HG03571 (cell line): Measurements from ENCODE around the gene TRAF4.
A peak's percentile ranks its signal among the peaks of the same experiment; 100 is the strongest.
"Not testable (repeated sequence)": the region's sequence is repeated elsewhere in the genome, so short reads cannot be mapped to it uniquely, and the experiment has no call there.

Experiments used
- ATAC-seq: cut with Tn5 transposase; IDR thresholded peaks from one replicate; pipeline ENCODE4 v1.9.1; 2021; ENCODE audit not compliant: unreplicated experiment

The TRAF4 gene

DNA sequence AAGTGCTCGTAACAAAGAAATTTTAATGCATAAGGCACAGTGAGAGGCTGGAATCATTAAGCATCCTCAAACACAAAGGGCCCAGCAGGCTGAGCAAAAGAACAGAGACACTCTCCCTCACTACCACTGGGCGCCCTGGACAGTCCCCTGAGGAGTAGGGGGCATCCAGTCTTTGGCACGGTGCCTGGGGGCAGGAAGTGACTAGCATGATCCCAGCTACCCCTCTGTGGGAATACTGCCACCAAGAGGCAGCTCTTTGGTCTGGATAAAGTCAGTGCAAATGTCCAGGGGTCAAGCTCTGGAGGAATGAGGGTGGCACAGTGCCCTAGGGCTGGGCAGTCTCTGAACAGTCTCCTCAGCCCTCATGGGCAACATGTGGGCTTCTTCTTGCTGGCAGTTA, 29.5 kb upstream of the TRAF4 start:
- no peak for ATAC-seq

DNA sequence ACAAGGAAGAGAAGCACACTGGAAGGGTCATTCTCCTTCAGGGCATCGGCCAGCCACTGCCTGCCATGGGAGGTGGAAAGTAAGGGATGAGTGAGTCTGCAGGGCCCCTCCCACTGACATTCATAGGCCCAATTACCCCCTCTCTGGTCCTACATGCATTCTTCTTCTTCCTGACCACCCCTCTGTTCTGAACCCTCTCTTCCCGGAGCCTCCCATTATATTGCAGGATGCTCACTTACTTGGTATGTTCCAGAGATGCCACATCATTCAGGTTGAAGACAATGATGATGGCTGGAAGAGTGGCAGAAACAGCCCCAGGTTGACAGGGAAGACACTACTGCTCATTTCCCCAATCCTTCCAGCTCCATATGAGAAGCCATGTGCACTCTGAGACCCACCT, 28.6 kb upstream of the TRAF4 start:
- ATAC-seq: no peak

DNA sequence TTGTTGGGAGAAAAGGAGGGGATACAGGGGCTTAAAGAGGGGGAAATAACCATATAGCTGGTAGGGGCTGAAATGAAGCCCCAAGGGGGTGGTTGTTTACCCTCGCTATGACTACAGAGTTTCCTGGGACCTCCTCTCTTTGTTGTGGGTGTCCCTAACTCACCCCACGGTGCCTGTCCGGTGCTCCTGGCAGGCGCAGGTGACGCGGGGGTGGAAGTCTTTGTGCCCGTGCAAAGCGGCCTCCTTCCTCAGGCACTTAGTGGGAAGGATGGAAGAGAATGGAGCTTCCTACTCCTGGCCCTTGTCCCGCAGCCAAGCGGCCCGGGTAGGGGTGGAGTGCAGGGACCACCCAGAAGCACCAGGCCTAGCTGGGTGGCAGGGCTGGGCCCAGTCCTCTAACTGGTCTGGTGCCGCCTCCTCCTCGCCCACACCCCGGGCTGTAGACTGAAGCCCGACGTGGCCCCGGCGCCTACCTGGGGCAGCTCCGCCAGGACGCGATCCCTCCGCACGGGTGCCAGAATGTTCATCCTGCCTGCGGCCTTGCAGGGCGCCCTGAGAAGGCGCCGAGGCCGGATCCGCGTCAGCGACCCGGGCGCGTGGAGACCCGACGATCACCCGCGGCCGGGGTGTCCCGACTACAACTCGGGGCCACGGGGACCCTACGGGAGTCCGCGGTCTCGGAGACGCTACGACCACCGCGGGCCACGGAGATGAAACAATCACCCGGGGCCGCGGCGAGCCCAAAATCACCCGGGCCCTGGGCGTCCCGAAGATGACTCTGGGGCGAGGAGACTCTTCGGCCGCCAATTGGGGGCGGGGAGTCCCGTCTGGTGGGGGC, 26.9 kb upstream of the TRAF4 start:
- ATAC-seq: no peak

DNA sequence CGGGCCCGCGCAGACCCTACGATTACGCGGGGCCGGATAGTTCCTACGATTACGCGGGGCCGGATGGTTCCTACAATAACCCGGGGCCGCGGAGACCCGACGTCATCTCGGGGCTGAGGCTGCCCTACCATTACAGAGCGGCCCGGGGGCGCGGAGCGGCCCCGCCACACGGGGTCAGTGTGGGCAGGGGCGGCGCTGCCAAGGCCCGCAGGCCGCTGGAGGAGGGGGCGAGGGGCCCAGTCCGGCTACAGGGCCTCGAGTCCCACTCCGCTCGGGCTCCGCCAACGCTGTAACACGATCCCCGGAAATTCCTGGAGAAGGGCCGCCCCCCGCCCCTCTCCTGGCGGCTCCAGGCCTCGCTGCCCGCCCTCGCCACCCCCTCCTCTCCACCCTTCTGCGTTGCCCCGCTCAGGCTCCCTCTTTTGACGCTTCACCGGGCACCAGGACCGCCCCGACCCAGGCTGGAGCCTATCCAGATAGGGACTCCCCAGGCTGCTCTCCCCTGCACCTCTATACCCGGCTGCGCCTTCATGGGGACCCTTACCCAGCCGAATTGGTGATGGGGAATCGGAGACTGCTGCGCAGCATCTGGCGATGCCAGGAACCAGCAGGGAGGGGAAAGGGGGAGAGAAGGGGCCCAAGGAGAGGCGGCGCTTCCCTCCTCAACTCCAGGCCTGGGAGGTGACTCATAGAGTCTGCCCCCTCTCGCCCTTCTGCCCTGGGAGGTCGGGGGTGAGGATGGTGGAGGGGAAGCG, 26.1 kb upstream of the TRAF4 start, which contains the start of gene RAB34:
RAB34 (minus strand) TSS at position 291 of the 755 bp plus-strand sequence. CDS start 602 bp downstream, outside the sequence.
- no peak for ATAC-seq

DNA sequence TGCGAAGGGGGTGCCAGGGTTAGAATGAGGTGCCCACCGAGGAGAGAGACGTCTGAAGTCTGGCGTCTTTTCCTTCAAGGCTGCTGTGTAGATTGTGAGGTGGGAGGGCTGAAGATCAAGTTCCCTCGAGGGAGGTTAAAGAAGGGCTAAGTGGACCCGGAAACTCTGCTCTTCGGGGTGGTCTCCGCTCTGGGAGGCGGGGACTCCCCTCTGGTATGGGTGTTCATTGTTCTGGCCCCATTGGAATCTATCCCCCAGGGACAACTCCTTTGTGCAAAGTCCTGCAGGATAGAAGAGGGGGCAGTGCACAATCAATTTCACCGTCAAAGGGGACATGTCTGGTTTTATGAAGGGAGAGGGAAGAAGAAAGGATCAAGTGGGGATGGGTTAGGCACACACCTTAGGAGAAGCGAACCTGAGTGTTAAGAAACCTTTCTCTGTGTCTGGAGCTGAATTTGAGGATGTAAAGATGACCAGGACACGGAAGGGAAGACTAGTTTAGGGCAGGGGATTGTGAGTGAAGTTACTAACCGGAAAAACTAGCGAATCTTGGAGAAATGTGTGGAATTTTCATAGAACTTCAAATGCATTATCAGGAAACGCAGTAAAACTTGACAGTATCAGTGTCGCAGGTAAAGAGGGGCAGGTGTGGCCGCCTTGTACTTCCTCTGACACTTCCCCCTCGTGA, 25.3 kb upstream of the TRAF4 start:
- ATAC-seq: no peak

DNA sequence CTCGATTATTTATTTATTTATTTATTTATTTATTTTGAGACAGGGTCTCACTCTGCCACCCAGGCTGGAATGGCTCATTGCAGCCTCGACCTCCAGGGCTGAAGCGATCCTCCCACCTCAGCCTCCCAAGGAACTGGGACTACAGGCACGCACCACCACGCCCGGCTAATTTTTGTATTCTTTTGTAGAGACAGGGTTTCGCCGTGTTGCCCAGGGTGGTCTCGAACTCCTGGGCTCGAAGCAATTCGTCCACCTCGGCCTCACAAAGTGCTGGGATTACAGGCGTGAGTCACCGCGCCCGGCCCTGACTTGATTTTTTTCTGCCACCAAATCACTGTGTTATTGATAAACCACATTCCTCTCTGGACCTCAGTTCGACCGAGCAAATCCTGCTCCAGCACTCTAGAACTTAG, 24.8 kb upstream of the TRAF4 start:
- no peak for ATAC-seq

DNA sequence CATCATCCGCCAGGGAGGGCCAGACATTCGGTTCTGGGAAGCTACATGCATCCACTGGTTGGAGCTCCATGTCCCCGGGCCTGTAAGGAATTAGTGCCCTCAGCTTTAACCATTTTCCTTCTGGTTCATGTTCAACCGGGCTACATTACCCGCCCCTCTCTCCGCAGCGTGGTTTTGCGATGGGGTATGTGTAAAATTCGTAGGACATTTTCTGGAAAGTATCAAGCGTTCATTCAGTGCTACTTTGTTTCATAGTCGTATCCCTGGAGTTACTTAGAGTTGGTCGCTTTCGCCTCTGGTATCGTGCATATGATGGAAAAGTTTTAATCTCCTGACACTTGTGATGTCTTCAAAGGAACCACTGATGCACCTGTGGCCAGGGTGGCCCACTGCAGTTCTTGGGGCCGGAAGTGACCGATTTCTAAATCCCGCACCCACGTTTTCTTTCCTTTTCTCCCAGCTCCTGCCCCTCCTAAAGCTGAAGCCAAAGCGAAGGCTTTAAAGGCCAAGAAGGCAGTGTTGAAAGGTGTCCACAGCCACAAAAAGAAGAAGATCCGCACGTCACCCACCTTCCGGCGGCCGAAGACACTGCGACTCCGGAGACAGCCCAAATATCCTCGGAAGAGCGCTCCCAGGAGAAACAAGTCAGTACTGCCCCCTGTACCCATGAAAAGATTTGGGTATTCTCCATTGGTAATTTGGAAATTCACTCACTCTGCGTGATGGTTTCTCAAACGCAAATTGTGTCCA, 23.4 kb upstream of the TRAF4 start:
- ATAC-seq: no peak

DNA sequence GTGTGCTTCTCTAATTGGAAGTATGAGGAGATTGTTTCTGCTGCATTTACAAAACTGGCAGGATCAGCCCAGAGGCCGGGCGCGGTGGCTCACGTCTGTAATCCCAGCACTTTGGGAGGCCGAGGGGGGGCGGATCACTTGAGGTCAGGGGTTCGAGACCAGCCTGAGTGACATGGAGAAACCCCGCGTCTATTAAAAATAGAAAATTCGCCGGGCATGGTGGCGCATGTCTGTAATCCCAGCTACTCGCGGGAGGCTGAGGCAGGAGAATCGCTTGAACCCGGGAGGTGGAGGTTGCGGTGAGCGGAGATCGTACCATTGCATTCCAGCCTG, 22.8 kb upstream of the TRAF4 start:
- ATAC-seq: not testable (repeated sequence)

DNA sequence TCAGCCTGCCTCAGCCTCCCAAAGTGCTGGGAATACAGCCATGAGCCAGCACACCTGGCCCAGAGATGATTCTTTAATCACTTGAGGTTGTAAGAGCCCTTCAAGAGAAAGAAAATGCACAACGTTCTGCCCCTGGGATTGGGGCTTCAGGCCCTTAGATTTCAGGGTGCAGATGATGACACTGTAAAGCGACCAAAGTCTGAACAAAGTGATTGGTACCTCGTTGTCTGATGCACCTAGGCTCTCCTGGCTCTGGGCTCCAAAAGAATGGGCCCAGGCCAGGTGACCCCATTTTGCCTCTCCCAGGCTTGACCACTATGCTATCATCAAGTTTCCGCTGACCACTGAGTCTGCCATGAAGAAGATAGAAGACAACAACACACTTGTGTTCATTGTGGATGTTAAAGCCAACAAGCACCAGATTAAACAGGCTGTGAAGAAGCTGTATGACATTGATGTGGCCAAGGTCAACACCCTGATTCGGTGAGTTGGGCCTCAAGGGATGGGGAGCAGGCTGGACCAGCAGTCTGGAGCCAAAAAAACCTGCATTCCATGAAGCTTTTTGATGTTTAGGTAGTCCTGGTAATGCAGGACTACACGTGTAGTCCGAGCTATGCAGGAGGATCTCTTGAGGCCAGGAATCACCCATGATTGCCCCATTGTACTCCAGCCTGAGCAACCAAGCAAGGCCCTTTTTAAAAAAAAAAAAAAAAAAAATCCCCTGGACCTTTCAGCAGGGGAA, 21.2 kb upstream of the TRAF4 start:
- ATAC-seq: no peak

DNA sequence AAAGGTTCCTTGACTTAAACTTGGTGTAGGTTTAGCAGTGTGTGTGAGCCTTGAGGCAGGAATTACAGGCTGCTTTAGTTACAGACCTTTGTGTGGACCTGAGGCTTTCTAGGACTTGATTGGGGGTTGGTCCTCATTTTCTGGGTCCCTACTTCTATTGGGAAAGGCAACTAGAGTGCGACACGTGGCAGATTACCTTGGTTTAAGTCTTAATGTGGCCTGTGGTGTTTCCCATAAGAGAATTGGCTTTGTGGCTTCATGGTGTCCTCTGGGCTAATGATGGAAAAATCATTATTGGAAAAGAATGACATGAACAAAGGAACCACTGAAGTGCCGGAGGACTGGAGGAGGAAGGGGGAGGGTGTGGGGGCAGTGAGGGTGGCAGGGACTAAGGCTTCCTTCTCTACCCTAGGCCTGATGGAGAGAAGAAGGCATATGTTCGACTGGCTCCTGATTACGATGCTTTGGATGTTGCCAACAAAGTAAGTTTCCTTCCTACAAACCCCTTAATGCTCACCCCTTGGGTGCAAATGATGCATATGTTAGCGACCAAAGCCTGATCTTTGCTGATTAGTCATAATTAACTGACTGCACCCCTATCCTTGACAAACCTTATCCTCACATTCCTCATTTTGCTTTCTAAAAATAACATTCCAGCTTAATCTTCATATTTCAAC, 20.5 kb upstream of the TRAF4 start:
- no peak for ATAC-seq

DNA sequence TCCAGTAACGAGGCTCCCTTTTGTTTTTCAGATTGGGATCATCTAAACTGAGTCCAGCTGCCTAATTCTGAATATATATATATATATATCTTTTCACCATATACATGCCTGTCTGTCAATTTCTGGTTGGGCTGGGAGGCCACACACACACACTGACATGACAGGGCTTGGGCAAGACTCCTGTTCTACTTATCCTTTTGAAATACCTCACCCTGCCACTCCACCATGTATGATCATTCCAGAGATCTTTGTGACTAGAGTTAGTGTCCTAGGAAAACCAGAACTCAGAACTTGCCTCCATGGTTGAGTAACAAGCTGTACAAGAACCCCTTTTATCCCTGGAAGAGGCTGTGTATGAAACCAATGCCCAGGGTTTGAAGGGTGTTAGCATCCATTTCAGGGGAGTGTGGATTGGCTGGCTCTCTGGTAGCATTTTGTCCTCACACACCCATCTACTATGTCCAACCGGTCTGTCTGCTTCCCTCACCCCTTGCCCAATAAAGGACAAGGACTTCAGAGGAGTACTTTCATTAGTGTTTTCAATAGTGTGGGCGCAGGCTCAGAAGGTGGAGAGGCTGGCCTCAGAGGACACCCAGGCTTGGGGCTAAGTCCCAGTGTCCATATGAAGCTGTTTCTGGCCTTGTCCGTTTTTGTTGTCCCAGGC, 19.8 kb upstream of the TRAF4 start:
- not testable (repeated sequence) for ATAC-seq

DNA sequence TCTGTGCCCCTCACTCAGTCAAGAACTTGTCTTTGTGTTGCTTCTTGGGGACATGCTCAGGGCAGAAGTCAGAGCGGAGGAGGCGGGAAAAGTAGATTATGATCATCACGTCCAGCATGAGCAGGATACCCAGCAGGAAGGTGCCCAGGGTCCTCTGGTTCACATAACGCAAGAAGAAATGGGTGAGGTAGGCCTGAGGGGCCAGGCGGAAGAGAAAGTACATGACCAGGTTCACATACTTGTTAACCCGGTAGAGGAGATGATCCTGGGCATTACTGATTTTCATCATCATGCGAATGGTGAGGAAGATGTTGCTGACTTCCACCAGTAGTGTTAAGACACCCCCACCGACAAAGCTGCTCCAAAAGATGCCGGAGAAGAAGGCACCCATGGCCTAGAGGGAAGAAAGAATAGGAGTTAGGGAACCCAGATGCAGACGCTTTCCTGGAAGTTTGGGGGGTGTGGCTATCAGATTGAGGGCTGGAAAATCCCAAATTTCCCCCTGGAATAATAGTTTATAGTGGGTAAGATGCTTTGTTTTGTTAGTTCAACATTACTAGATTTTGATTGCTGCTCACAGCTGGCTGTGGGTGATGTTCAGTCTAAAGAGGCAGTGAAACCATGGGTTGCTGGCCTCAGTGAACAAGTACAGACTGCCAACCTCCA, 19.2 kb upstream of the TRAF4 start:
- no peak for ATAC-seq

DNA sequence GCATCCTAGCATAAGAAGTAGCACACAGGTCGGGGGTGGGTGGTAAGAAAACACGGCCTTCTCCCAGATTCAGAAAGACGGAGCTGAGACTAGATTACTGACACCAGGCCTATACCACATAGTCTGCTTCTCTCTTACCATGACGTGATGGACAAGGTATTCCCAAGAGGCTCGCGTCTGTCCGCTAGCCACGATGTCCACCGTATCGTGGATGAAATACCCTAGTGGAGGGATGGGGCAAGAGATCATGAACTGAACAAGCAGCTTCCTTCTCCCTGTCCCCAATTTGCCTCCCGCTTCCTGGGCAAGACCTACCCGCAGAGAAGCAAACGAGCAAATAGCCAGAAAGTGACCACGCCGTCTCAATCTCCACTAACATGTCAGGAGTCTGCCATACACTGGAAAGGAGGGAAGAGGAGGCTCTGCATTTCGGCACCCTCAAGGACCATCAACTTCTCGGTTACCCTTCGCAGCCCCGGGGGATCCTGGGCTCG, 18.6 kb upstream of the TRAF4 start:
- ATAC-seq: no peak

DNA sequence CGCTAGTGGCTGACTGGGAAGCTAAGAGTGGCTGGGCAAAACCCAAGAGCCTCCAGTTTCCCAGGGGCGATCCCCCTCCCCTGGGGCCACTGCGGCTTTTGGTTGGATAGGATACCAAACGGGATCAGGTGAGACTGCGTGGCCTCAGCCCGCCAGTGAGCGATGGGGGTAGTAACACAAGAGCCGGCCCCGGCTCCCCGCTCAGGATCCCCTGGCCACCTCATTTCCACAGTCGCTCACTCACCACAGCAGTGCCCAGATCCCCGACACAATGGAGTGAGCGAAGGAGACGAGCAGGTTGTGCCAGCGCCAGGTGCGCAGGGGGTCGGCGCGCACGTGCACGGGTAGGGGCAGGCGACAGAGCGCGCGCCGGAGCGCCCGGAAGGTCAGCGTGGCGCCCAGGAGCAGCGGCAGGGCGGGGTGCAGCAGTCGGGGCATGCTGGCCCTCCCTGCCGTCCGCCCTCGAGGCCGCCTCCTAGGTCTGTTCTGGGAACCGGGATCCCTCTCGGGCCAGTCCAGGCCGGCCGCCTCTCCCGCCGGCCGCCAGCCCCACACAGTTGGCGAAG, 18.1 kb upstream of the TRAF4 start:
- ATAC-seq: no peak

DNA sequence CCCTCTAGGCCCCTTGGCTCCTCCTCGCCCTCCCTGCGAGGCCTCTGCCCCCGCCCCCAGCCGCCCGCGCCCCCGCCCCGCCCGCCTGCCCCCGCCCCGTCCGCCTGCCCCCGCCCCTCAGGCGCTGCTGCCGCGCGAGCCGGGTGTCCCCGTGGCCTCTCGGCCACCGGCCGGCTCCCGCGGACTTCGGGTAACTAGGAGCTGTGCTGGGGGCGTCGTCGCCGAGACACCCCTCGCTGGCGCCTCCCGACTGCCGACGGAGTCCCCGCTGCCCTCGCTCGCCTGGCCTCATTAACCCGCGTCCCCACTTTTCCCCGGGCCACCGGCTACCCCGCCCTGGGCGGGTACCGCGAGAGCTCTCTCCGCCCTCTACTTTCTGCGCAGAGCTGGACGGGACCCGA, 17.6 kb upstream of the TRAF4 start, which contains the start of gene TLCD1:
TLCD1 (minus strand) TSS at position 8 of the 401 bp plus-strand sequence. CDS start 136 bp downstream, outside the sequence.
- no peak for ATAC-seq

DNA sequence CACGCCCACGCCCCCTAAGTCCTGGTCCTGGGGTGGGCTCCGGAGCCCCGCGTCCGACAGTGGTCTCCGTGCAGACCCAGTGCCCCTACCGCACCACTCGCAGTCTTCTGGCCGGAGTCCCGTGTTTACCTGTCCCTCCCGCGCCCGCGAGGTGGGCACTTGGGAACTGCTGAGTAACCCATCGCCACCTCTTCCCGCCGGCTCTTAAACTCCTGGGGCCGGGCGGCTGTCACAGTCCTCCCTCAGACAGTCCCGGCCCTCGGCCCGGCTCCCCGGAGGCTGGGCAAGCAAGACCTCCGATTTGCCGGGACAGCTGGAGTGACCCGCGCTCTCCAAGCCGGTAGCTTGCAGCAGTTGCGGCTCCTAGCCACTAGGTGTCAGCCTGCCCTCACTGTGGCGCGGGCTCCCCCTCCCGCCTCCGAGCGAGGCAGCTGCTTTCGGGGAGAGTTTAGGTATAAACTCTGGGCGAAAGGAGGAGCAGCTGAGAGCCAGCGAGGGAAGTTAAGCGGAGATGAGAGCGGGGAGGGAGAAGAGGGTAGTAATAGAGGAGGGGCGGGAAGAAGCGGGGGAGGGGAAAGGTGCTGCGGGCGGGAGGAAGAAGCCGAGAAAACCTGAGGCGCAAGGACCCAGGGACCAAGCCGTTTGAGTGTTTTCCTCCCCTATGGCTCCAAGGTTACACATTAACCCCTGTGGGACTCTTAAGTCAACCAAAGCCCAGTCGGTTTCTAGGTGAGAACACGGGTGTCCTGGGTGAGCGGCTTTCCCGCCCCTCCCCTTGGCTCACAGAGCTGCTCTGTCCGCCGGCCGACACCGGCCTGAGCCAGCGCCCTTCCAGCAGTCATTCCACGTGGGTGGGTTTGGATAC, 17.0 kb upstream of the TRAF4 start:
- ATAC-seq: peak; percentile 34
